Stimulated activated CD8-positive, alpha-beta memory T cell treated with anti-CD3 and anti-CD28 coated beads, Interleukin-12 subunit alpha, Interleukin-12 subunit beta, amount 100 ng/mL, for 1 hour (primary cell): ENCODE data around the gene CFAP299.

ENCODE experiments used
- DNase-seq: peaks from one replicate; pipeline ENCODE4 v3.0.0-alpha.2; 2020; ENCODE audit warnings: low read depth

Gene CFAP299

GRCh38 chr4:80521438-80521837 lies 185.9 kb downstream of the CFAP299 start:
- DNase-seq, result no peak

- no peak for DNase-seq
Measured at GRCh38 chr4:80526697-80527096, 191.2 kb downstream of the CFAP299 start.

- no peak for DNase-seq
Measured at GRCh38 chr4:80529026-80529425, 193.5 kb downstream of the CFAP299 start.

- no peak for DNase-seq
Measured at GRCh38 chr4:80532674-80533333, 197.3 kb downstream of the CFAP299 start.

GRCh38 chr4:80535551-80535950 lies 200.0 kb downstream of the CFAP299 start:
- DNase-seq, result no peak

GRCh38 chr4:80538276-80538926 lies 202.9 kb downstream of the CFAP299 start:
- DNase-seq, result no peak

- no peak for DNase-seq
Measured at GRCh38 chr4:80539190-80539589, 203.7 kb downstream of the CFAP299 start.

GRCh38 chr4:80540349-80540748 lies 204.8 kb downstream of the CFAP299 start:
- no peak for DNase-seq

- no peak for DNase-seq
Measured at GRCh38 chr4:80540785-80541469, 205.4 kb downstream of the CFAP299 start.

- no peak for DNase-seq
Measured at GRCh38 chr4:80542747-80543146, 207.2 kb downstream of the CFAP299 start.

- DNase-seq, result no peak
Measured at GRCh38 chr4:80560337-80560736, 224.8 kb downstream of the CFAP299 start.

- DNase-seq, result no peak
Measured at GRCh38 chr4:80566203-80566872, 230.8 kb downstream of the CFAP299 start.

GRCh38 chr4:80568891-80569290 lies 233.4 kb downstream of the CFAP299 start:
- no peak for DNase-seq

GRCh38 chr4:80576796-80577195 lies 241.3 kb downstream of the CFAP299 start:
- DNase-seq, result no peak

- no peak for DNase-seq
Measured at GRCh38 chr4:80578001-80578400, 242.5 kb downstream of the CFAP299 start.

GRCh38 chr4:80585542-80585941 lies 250.0 kb downstream of the CFAP299 start:
- no peak for DNase-seq

- no peak for DNase-seq
Measured at GRCh38 chr4:80586716-80587115, 251.2 kb downstream of the CFAP299 start.

GRCh38 chr4:80587871-80588385 lies 252.4 kb downstream of the CFAP299 start:
- DNase-seq, result no peak

GRCh38 chr4:80592950-80593349 lies 257.4 kb downstream of the CFAP299 start:
- DNase-seq, result no peak

GRCh38 chr4:80594701-80595100 lies 259.2 kb downstream of the CFAP299 start:
- DNase-seq, result no peak

- no peak for DNase-seq
Measured at GRCh38 chr4:80608281-80608980, 272.9 kb downstream of the CFAP299 start.

- DNase-seq, result no peak
Measured at GRCh38 chr4:80610199-80610598, 274.7 kb downstream of the CFAP299 start.
